Mammary epithelial cell (primary cell): ENCODE measurements around the gene EIF4ENIF1.

ENCODE experiments used
- CTCF ChIP-seq, 2 donors: IDR thresholded peaks in 1 of 2; conservative IDR thresholded peaks in 1 of 2; 2 replicates each; pipeline ENCODE4 v1.5.1; 2011 to 2012; ENCODE audit warnings: inconsistent platforms in 2 of 2, low read length in 2 of 2, mild to moderate bottlenecking in 2 of 2, control low read depth in 1 of 2, low read depth in 1 of 2; ENCODE audit not compliant: insufficient read depth in 1 of 2; ENCODE audit errors: extremely low read depth in 1 of 2
- EZH2 ChIP-seq: IDR thresholded peaks from 2 replicates; pipeline ENCODE4 v1.6.1; 2012; ENCODE audit warnings: low read length, inconsistent platforms, borderline replicate concordance

- TF ChIP-seq CTCF (conservative IDR thresholded peaks at IDR 0.05 in 1 of 2, IDR thresholded peaks at IDR 0.05 in 1 of 2; ENCODE audit: extremely low read depth in 1 of 2, insufficient read depth in 1 of 2, low read depth in 1 of 2, low read length in 2 of 2) = no peak
- no peak for TF ChIP-seq EZH2
Measured at GRCh38 chr22:31436132-31436531, 53.5 kb downstream of the EIF4ENIF1 start.
